ENCODE measurements around the gene SPRED3. TPM values are rescaled to one million over a fixed set of nuclear protein-coding genes. Genes with fewer than 3 reads are reported as not detected.
A peak's percentile ranks its signal among the peaks of the same experiment; 100 is the strongest.

The SPRED3 gene
- total RNA-seq, 1 experiment from 2014 or later, result 5.6 TPM

GRCh38 chr19:38360351-38360750 is 28.1 kb upstream of the SPRED3 start:
- ChIA-PET POLR2A (interaction anchor here (1.5 to 2.2 kb wide), 2 partner anchors 9 to 14 kb away, joined by 6 to 10 read pairs; partner anchors contain the start of gene PSMD8), CTCF (interaction anchor here (0.7 to 1.2 kb wide), 3 partner anchors 61 to 570 kb away, joined by 3 to 4 read pairs (median 3); partner anchors contain the start of genes MRPS12 and SARS2)
- intact Hi-C loops (cut with micrococcal nuclease), result no loop called here
- no peak for DNase-seq (ENCODE audit: unreplicated experiment)
- no TSS peak for BruUV-seq (replicated peaks)
- TF ChIP-seq CTCF (IDR thresholded peaks at IDR 0.05; ENCODE audit: unreplicated experiment), result no peak
- Mint-ChIP-seq H3K4me3 (ENCODE audit: unreplicated experiment) (peak overlapping the region; percentile 80), H3K36me3 (ENCODE audit: insufficient read depth, unreplicated experiment) (no peaks in the 10 kb centered on the region), H3K9me3 (ENCODE audit: unreplicated experiment) (no peaks in the 10 kb centered on the region), H3K27me3 (ENCODE audit: insufficient read depth, unreplicated experiment) (peaks cover 39% of the 10 kb centered on the region), H3K4me1 (ENCODE audit: insufficient read depth, unreplicated experiment) (no peaks in the 10 kb centered on the region), H3K27ac (ENCODE audit: low read depth, unreplicated experiment) (no peak overlapping the region)

GRCh38 chr19:38360839-38361631 is 27.5 kb upstream of the SPRED3 start:
- DNase-seq (ENCODE audit: unreplicated experiment), result no peak
- BruUV-seq (replicated peaks), result no TSS peak
- intact Hi-C loops (cut with micrococcal nuclease), result loop anchor here (1.0 kb wide), 1 partner anchor 9 kb away; no protein-coding TSS in a partner anchor
- no peaks in the 10 kb centered on the region for H3K4me1 Mint-ChIP-seq (ENCODE audit: insufficient read depth, unreplicated experiment)
- no peak overlapping the region for H3K27ac Mint-ChIP-seq (ENCODE audit: low read depth, unreplicated experiment)
- CTCF ChIA-PET, result interaction anchor here (0.6 to 1.2 kb wide), 5 partner anchors 9 to 761 kb away, joined by 3 to 6 read pairs (median 3); partner anchors contain the start of genes MRPS12 and SARS2
- peak overlapping the region; percentile 80 for H3K4me3 Mint-ChIP-seq (ENCODE audit: unreplicated experiment)
- H3K36me3 Mint-ChIP-seq (ENCODE audit: insufficient read depth, unreplicated experiment), result no peaks in the 10 kb centered on the region
- POLR2A ChIA-PET, result interaction anchor here (1.0 to 2.2 kb wide), 3 partner anchors 10 to 57 kb away, joined by 6 to 10 read pairs (median 8); partner anchors contain the start of genes C19orf33 and PSMD8
- peaks cover 35% of the 10 kb centered on the region for H3K27me3 Mint-ChIP-seq (ENCODE audit: insufficient read depth, unreplicated experiment)
- H3K9me3 Mint-ChIP-seq (ENCODE audit: unreplicated experiment), result no peaks in the 10 kb centered on the region
- no peak for TF ChIP-seq CTCF (IDR thresholded peaks at IDR 0.05; ENCODE audit: unreplicated experiment)

- ChIA-PET CTCF (interaction anchor here (0.7 to 1.0 kb wide), 2 partner anchors 10 to 24 kb away, joined by 3 to 6 read pairs; no protein-coding TSS in a partner anchor), POLR2A (interaction anchor here (1.0 to 1.4 kb wide), 5 partner anchors 13 to 97 kb away, joined by 3 to 13 read pairs (median 5); partner anchors contain the start of genes C19orf33, CATSPERG and PSMD8)
- peak; percentile 80 for DNase-seq (ENCODE audit: unreplicated experiment)
- peaks cover 29% of the 10 kb centered on the region for H3K27me3 Mint-ChIP-seq (ENCODE audit: insufficient read depth, unreplicated experiment)
- H3K4me3 Mint-ChIP-seq (ENCODE audit: unreplicated experiment), result peak overlapping the region; percentile 80
- no TSS peak for BruUV-seq (replicated peaks)
- H3K27ac Mint-ChIP-seq (ENCODE audit: low read depth, unreplicated experiment), result no peak overlapping the region
- intact Hi-C loops (cut with micrococcal nuclease), result loop anchor here (1.0 kb wide), 1 partner anchor 9 kb away; no protein-coding TSS in a partner anchor
- no peaks in the 10 kb centered on the region for H3K36me3 Mint-ChIP-seq (ENCODE audit: insufficient read depth, unreplicated experiment)
- TF ChIP-seq CTCF (IDR thresholded peaks at IDR 0.05; ENCODE audit: unreplicated experiment), result no peak
- H3K9me3 Mint-ChIP-seq (ENCODE audit: unreplicated experiment), result no peaks in the 10 kb centered on the region
- H3K4me1 Mint-ChIP-seq (ENCODE audit: insufficient read depth, unreplicated experiment), result no peaks in the 10 kb centered on the region
Observed at GRCh38 chr19:38361633-38362075, 26.8 kb upstream of the SPRED3 start.

Measured in MCF 10A (cell line).